Glutamatergic neuron (in vitro differentiated cells): Measurements from ENCODE around the gene RBM4. TPM values are rescaled to one million over a fixed set of nuclear protein-coding genes. Genes with fewer than 3 reads are reported as not detected.
"Not testable (repeated sequence)": the region's sequence is repeated elsewhere in the genome, so short reads cannot be mapped to it uniquely, and the experiment has no call there.

ENCODE experiments used
- DNase-seq: peaks from one replicate; pipeline ENCODE4 v3.0.0; 2022
- H3K27ac Mint-ChIP-seq: one replicate; pipeline ENCODE4 v1.8.0; 2020; ENCODE audit warnings: mild to moderate bottlenecking, mixed read lengths, inconsistent platforms; ENCODE audit not compliant: unreplicated experiment
- H3K27me3 Mint-ChIP-seq: one replicate; pipeline ENCODE4 v1.8.0; 2020; ENCODE audit warnings: mild to moderate bottlenecking, moderate library complexity, mixed read lengths, inconsistent platforms; ENCODE audit not compliant: unreplicated experiment
- H3K36me3 Mint-ChIP-seq: one replicate; pipeline ENCODE4 v1.8.0; 2020; ENCODE audit warnings: mild to moderate bottlenecking, mixed read lengths, inconsistent platforms; ENCODE audit not compliant: unreplicated experiment
- H3K4me1 Mint-ChIP-seq: one replicate; pipeline ENCODE4 v1.8.0; 2020; ENCODE audit warnings: mild to moderate bottlenecking, low read depth, mixed read lengths, inconsistent platforms; ENCODE audit not compliant: unreplicated experiment
- H3K4me3 Mint-ChIP-seq: one replicate; pipeline ENCODE4 v1.8.0; 2020; ENCODE audit warnings: mild to moderate bottlenecking, mixed read lengths, inconsistent platforms; ENCODE audit not compliant: unreplicated experiment
- H3K9me3 Mint-ChIP-seq: one replicate; pipeline ENCODE4 v1.8.0; 2020; ENCODE audit warnings: mild to moderate bottlenecking, moderate library complexity, mixed read lengths, inconsistent platforms; ENCODE audit not compliant: unreplicated experiment
- CTCF ChIP-seq: fragments of 200-600 bp; sonication (generic); IDR thresholded peaks from one replicate; pipeline ENCODE4 v1.5.0; 2021; ENCODE audit not compliant: partially characterized antibody, unreplicated experiment
- total RNA-seq: library from RNA; stranded (reverse); fragmentation: NEBNext Ultra II Directional; extraction: Animal tissue kit (Norgen Biotek cat#: 25700); gene quantifications from one replicate; pipeline ENCODE4 v1.2.1, GENCODE V29; 2021; ENCODE audit not compliant: unreplicated experiment

Gene RBM4
- total RNA-seq, 1 donor from 2014 or later, result 244 TPM

GRCh38 chr11:66639066-66639813 is 737 bp downstream of the RBM4 start:
- peak; percentile 11 for TF ChIP-seq CTCF
- Mint-ChIP-seq H3K4me1 (peaks cover 44% of the 10 kb centered on the region), H3K4me3 (peak overlapping the region; percentile 93), H3K27ac (peak overlapping the region; percentile 100), H3K36me3 (no peaks in the 10 kb centered on the region), H3K9me3 (peaks cover 10% of the 10 kb centered on the region), H3K27me3 (peaks cover 16% of the 10 kb centered on the region)
- DNase-seq, result no peak

- peaks cover 16% of the 10 kb centered on the region for H3K27me3 Mint-ChIP-seq
- not testable (repeated sequence) for H3K36me3 Mint-ChIP-seq, H3K9me3 Mint-ChIP-seq, DNase-seq, H3K27ac Mint-ChIP-seq
- peaks cover 44% of the 10 kb centered on the region for H3K4me1 Mint-ChIP-seq
- H3K4me3 Mint-ChIP-seq, result peak overlapping the region; percentile 93
These were observed 1.4 kb downstream of the RBM4 start for GRCh38 chr11:66639814-66640340.

- Mint-ChIP-seq H3K27me3 (peaks cover 16% of the 10 kb centered on the region), H3K9me3 (peaks cover 10% of the 10 kb centered on the region), H3K36me3 (no peaks in the 10 kb centered on the region), H3K4me3 (peak overlapping the region; percentile 93), H3K27ac (no peak overlapping the region), H3K4me1 (peaks cover 55% of the 10 kb centered on the region)
- no peak for TF ChIP-seq CTCF
- DNase-seq, result no peak
These were observed 3.3 kb downstream of the RBM4 start for GRCh38 chr11:66641834-66642233.

- peaks cover 47% of the 10 kb centered on the region for H3K4me1 Mint-ChIP-seq
- peak overlapping the region; percentile 93 for H3K4me3 Mint-ChIP-seq
- H3K27me3 Mint-ChIP-seq, result peaks cover 8% of the 10 kb centered on the region
- no peak for DNase-seq
- peak overlapping the region; percentile 70 for H3K27ac Mint-ChIP-seq
- no peak for TF ChIP-seq CTCF
- H3K36me3 Mint-ChIP-seq, result no peaks in the 10 kb centered on the region
- peaks cover 12% of the 10 kb centered on the region for H3K9me3 Mint-ChIP-seq
These were observed 5.4 kb downstream of the RBM4 start for GRCh38 chr11:66643745-66644437.

- Mint-ChIP-seq H3K9me3 (peaks cover 5% of the 10 kb centered on the region), H3K36me3 (no peaks in the 10 kb centered on the region), H3K4me1 (peaks cover 35% of the 10 kb centered on the region), H3K27me3 (peaks cover 5% of the 10 kb centered on the region), H3K4me3 (peak overlapping the region; percentile 93), H3K27ac (no peak overlapping the region)
- no peak for TF ChIP-seq CTCF
- no peak for DNase-seq
These were observed 8.3 kb downstream of the RBM4 start for GRCh38 chr11:66646828-66647227.
